NB4 (cell line): ENCODE measurements around the gene TRPC1.

Experiments
- CTCF ChIP-seq: IDR thresholded peaks from one replicate; pipeline ENCODE4 v1.5.1; 2012; ENCODE audit warnings: low read depth, low read length
- MAX ChIP-seq: IDR thresholded peaks from 2 replicates; pipeline ENCODE4 v1.6.1; 2011; ENCODE audit warnings: low read depth, low read length
- MYC ChIP-seq: IDR thresholded peaks from 2 replicates; pipeline ENCODE4 v1.6.1; 2011; ENCODE audit warnings: low read depth, low read length
- POLR2A ChIP-seq: IDR thresholded peaks from 2 replicates; pipeline ENCODE4 v1.6.1; 2011; ENCODE audit warnings: mild to moderate bottlenecking; ENCODE audit not compliant: insufficient read length; ENCODE audit errors: extremely low read depth

DNA sequence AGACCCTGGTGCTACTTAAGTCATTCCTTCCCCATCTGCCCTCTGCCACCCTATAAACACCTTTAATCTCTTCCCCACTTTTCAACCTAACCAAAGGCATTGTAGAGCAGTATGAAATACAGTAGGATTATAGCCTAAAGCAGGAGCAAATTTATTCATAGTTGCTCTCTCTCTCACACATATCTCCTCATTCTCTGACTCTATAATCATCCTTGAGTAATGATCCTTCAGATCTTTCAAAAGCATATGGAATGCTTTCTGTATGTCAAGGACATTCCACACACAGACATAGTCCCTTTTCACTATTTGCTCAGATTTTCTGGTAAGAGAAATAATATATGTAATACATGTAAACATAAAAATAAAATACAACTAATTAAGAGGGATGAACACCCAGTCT lies 54.1 kb downstream of the TRPC1 start:
- TF ChIP-seq POLR2A (no peak), CTCF (no peak), MAX (no peak), MYC (no peak)
